SK-N-SH (cell line): ENCODE data around the gene NKX3-2. TPM values are rescaled to one million over a fixed set of nuclear protein-coding genes. Genes with fewer than 3 reads are reported as not detected.

ENCODE experiments used
- CTCF ChIA-PET: fragments of 300-600, 350-600 bp; formaldehyde crosslinking; extraction: SDS; loops from one replicate; lab custom pipeline; 2021; lab: Yijun Ruan, JAX
- POLR2A ChIA-PET: fragments of 350-600 bp; sonication (Branson Sonifier 250); formaldehyde crosslinking; extraction: SDS; loops from one replicate; lab custom pipeline; 2020; ENCODE audit warnings: antibody characterized with exemption, inconsistent platforms; lab: Yijun Ruan, JAX
- DNase-seq: peaks from one replicate; pipeline ENCODE4 v3.0.0; 2012
- H2AFZ ChIP-seq: fragments of 200-600 bp; sonication (generic); 2 replicates; pipeline ENCODE4 v1.8.1; 2016; ENCODE audit warnings: antibody characterized with exemption, mild to moderate bottlenecking, low read depth
- H3F3A ChIP-seq: fragments of 200-600 bp; sonication (generic); replicated peaks from 2 replicates; pipeline ENCODE3; 2016; ENCODE audit warnings: antibody characterized with exemption, mild to moderate bottlenecking; ENCODE audit not compliant: insufficient read depth
- H3K27ac ChIP-seq, 2 experiments: fragments of 200-500 bp in 1 of 2; fragments of 200-600 bp in 1 of 2; sonication (Bioruptor generic) in 1 of 2; sonication (generic), shearing (Covaris generic) in 1 of 2; 2 replicates each; pipeline versions ENCODE4 v1.5.1 to v1.6.1; 2014 to 2016; ENCODE audit warnings: low read depth in 2 of 2, inconsistent platforms in 1 of 2, low read length in 1 of 2, mild to moderate bottlenecking in 1 of 2, mixed read lengths in 1 of 2
- H3K27me3 ChIP-seq: fragments of 200-600 bp; sonication (generic), shearing (Covaris generic); 2 replicates; pipeline ENCODE4 v1.6.1; 2016; ENCODE audit warnings: mixed run types; ENCODE audit not compliant: insufficient read depth
- H3K36me3 ChIP-seq, 2 experiments: fragments of 200-500 bp in 1 of 2; fragments of 200-600 bp in 1 of 2; sonication (Bioruptor generic) in 1 of 2; sonication (generic) in 1 of 2; replicated peaks in 1 of 2; 2 replicates each; pipeline versions ENCODE3 to v1.5.1; 2014 to 2016; ENCODE audit warnings: low read length in 1 of 2, mild to moderate bottlenecking in 1 of 2; ENCODE audit not compliant: insufficient read depth in 2 of 2, control insufficient read depth in 1 of 2
- H3K4me1 ChIP-seq, 2 experiments: fragments of 200-500 bp in 1 of 2; fragments of 200-600 bp in 1 of 2; sonication (Bioruptor generic) in 1 of 2; sonication (generic), shearing (Covaris generic) in 1 of 2; 2 replicates each; pipeline versions ENCODE4 v1.5.1 to v1.6.1; 2014 to 2016; ENCODE audit warnings: low read depth in 1 of 2, low read length in 1 of 2, mixed run types in 1 of 2; ENCODE audit not compliant: insufficient read depth in 2 of 2, control insufficient read depth in 1 of 2
- H3K4me2 ChIP-seq: fragments of 200-600 bp; sonication (generic), shearing (Covaris generic); 2 replicates; pipeline ENCODE4 v1.6.1; 2017; ENCODE audit warnings: mixed run types
- H3K4me3 ChIP-seq, 2 experiments: fragments of 200-500 bp in 1 of 2; fragments of 200-600 bp in 1 of 2; sonication (Bioruptor generic) in 1 of 2; sonication (generic), shearing (Covaris generic) in 1 of 2; 2 replicates each; pipeline versions ENCODE4 v1.5.1 to v1.8.1; 2014 to 2016; ENCODE audit warnings: low read depth in 2 of 2, inconsistent platforms in 1 of 2, low read length in 1 of 2, mild to moderate bottlenecking in 1 of 2, mixed read lengths in 1 of 2, moderate library complexity in 1 of 2
- H3K79me2 ChIP-seq: fragments of 200-600 bp; sonication (generic); 2 replicates; pipeline ENCODE4 v1.8.1; 2017; ENCODE audit warnings: mild to moderate bottlenecking; ENCODE audit not compliant: insufficient read depth
- H3K9ac ChIP-seq: fragments of 200-600 bp; sonication (generic); 2 replicates; pipeline ENCODE4 v1.6.1; 2017; ENCODE audit warnings: mixed run types
- H3K9me2 ChIP-seq: fragments of 200-600 bp; sonication (generic); 2 replicates; pipeline ENCODE4 v1.6.1; 2017; ENCODE audit warnings: mixed run types
- H3K9me3 ChIP-seq: fragments of 200-600 bp; sonication (generic); 2 replicates; pipeline ENCODE4 v1.6.1; 2017; ENCODE audit warnings: mixed run types, mild to moderate bottlenecking, moderate library complexity
- H4K20me1 ChIP-seq: fragments of 200-600 bp; sonication (generic); 2 replicates; pipeline ENCODE4 v1.6.1; 2017; ENCODE audit warnings: mild to moderate bottlenecking, mixed run types; ENCODE audit not compliant: insufficient read depth
- CTCF ChIP-seq: fragments of 200-600 bp; sonication (generic); IDR thresholded peaks from 2 replicates; pipeline ENCODE4 v1.6.1; 2017; ENCODE audit warnings: antibody characterized with exemption, mild to moderate bottlenecking, moderate library complexity
- EP300 ChIP-seq, 2 experiments: IDR thresholded peaks; 2 replicates each; pipeline versions ENCODE4 v1.4.0 to v1.6.1; 2012; ENCODE audit warnings: borderline replicate concordance in 1 of 2, low read depth in 1 of 2, low read length in 1 of 2
- FOSL2 ChIP-seq: IDR thresholded peaks from 2 replicates; pipeline ENCODE4 v1.4.0; 2012; ENCODE audit warnings: low read depth, mild to moderate bottlenecking, moderate library complexity, borderline replicate concordance
- FOXM1 ChIP-seq: IDR thresholded peaks from 2 replicates; pipeline ENCODE4 v1.4.0; 2012; ENCODE audit warnings: low read depth, mild to moderate bottlenecking
- IRF3 ChIP-seq: fragments of 150-350 bp; IDR thresholded peaks from 2 replicates; pipeline ENCODE4 v1.6.1; 2016; ENCODE audit warnings: mild to moderate bottlenecking, low read depth, low read length
- JUND ChIP-seq: IDR thresholded peaks from 2 replicates; pipeline ENCODE4 v1.4.0; 2012
- MXI1 ChIP-seq: IDR thresholded peaks from 2 replicates; pipeline ENCODE4 v1.6.1; 2012; ENCODE audit warnings: mild to moderate bottlenecking, low read depth, low read length, improper control_type of control experiment
- PBX3 ChIP-seq: IDR thresholded peaks from 2 replicates; pipeline ENCODE4; 2012
- REST ChIP-seq: IDR thresholded peaks from 2 replicates; pipeline ENCODE4 v1.6.1; 2012; ENCODE audit warnings: mild to moderate bottlenecking, low read depth, low read length, moderate library complexity
- RFX5 ChIP-seq: IDR thresholded peaks from 2 replicates; pipeline ENCODE4 v1.6.1; 2012; ENCODE audit warnings: mild to moderate bottlenecking, improper control_type of control experiment, low read length
- TEAD4 ChIP-seq: IDR thresholded peaks from 2 replicates; pipeline ENCODE4 v1.4.0; 2012; ENCODE audit warnings: mild to moderate bottlenecking, borderline replicate concordance; ENCODE audit not compliant: insufficient read depth
- USF1 ChIP-seq: IDR thresholded peaks from 2 replicates; pipeline ENCODE4 v1.4.0; 2012; ENCODE audit warnings: low read depth, borderline replicate concordance
- USF2 ChIP-seq: fragments of 150-350 bp; IDR thresholded peaks from 2 replicates; pipeline ENCODE4 v1.6.1; 2017; ENCODE audit warnings: antibody characterized with exemption, low read length, low read depth, borderline replicate concordance
- ZBTB33 ChIP-seq: IDR thresholded peaks from 2 replicates; pipeline ENCODE4 v1.4.0; 2012; ENCODE audit warnings: low read depth, borderline replicate concordance
- WGBS: methylation state at CpG from one replicate; pipeline ENCODE4 v1.1.6; 2017; ENCODE audit warnings: low lambda C conversion rate; 5-methylcytosine and 5-hydroxymethylcytosine counted together
- polyA plus RNA-seq, 3 experiments: library from polyadenylated mRNA; depleted of rRNA; stranded (reverse); fragments of >200 nt; gene quantifications; 2 replicates each; pipeline ENCODE4 v1.2.3, GENCODE V29; 2012

NKX3-2 gene
- polyA plus RNA-seq, 1 of the 3 experiments (the other 2 are of a cell fraction), result 0.15 TPM

GRCh38 chr4:13562876-13563275 lies 18.6 kb upstream of the NKX3-2 start:
- peaks cover 5 to 17% of the 10 kb centered on the region in 2 experiments for H3K36me3 ChIP-seq
- no peaks in the 10 kb centered on the region for H3K9me2 ChIP-seq
- peaks cover 0 to 12% of the 10 kb centered on the region in 2 experiments; a peak in 1 of 4 replicates for H3K4me1 ChIP-seq
- H4K20me1 ChIP-seq, result no peaks in the 10 kb centered on the region
- no peak overlapping the region for H3K4me2 ChIP-seq
- no peaks in the 10 kb centered on the region for H3K9me3 ChIP-seq
- H3K27me3 ChIP-seq, result no peaks in the 10 kb centered on the region
- H2AFZ ChIP-seq, result no peak overlapping the region
- WGBS, result 90% methylated on average over 1 of the region's 1 CpG
- no peak overlapping the region for H3K27ac ChIP-seq
- H3F3A ChIP-seq, result peaks cover 13% of the 10 kb centered on the region
- CTCF ChIA-PET, result interaction anchor here (1.0 to 1.4 kb wide), 2 partner anchors 15 to 21 kb away, joined by 3 to 5 read pairs; no protein-coding TSS in a partner anchor
- no peak overlapping the region for H3K9ac ChIP-seq
- TF ChIP-seq FOXM1, result no peak
- no peak for DNase-seq
- POLR2A ChIA-PET, result no interaction called here
- H3K4me3 ChIP-seq, result no peak overlapping the region
- no peaks in the 10 kb centered on the region for H3K79me2 ChIP-seq

GRCh38 chr4:13561673-13562072 lies 17.4 kb upstream of the NKX3-2 start:
- H3K79me2 ChIP-seq, result no peaks in the 10 kb centered on the region
- no peak overlapping the region for H3K4me2 ChIP-seq
- H3F3A ChIP-seq, result peaks cover 13% of the 10 kb centered on the region
- ChIA-PET CTCF (interaction anchor here (0.9 to 1.4 kb wide), 2 partner anchors 14 to 709 kb away, joined by 3 to 5 read pairs; no protein-coding TSS in a partner anchor), POLR2A (no interaction called here)
- H3K4me1 ChIP-seq, result peaks cover 0 to 12% of the 10 kb centered on the region in 2 experiments; a peak in 1 of 4 replicates
- no peak overlapping the region; the same call in 1 of the 2 replicates for H2AFZ ChIP-seq
- H3K27me3 ChIP-seq, result no peaks in the 10 kb centered on the region
- no peak overlapping the region for H3K4me3 ChIP-seq
- no peaks in the 10 kb centered on the region for H3K9me2 ChIP-seq
- no peaks in the 10 kb centered on the region for H3K9me3 ChIP-seq
- 38% methylated on average over 4 of the region's 4 CpGs for WGBS
- peaks cover 0 to 6% of the 10 kb centered on the region in 2 experiments for H3K36me3 ChIP-seq
- H3K9ac ChIP-seq, result no peak overlapping the region
- DNase-seq, result no peak
- H4K20me1 ChIP-seq, result no peaks in the 10 kb centered on the region
- H3K27ac ChIP-seq, result no peak overlapping the region
- TF ChIP-seq IRF3 (no peak), REST (no peak), ZBTB33 (no peak), TEAD4 (no peak), RFX5 (no peak), USF1 (no peak), MXI1 (no peak), EP300 (IDR thresholded peaks at IDR 0.05; ENCODE audit: borderline replicate concordance in 1 of 2, low read depth in 1 of 2, low read length in 1 of 2) (no peak), USF2 (no peak), CTCF (no peak), PBX3 (no peak), JUND (no peak), FOSL2 (no peak)
